ENCODE measurements around the gene NUP205.
A peak's percentile ranks its signal among the peaks of the same experiment; 100 is the strongest.

Gene NUP205

GRCh38 chr7:135538376-135538775, 19.3 kb upstream of the NUP205 start:
- no peak for DNase-seq (ENCODE audit: low read depth in 1 of 2, low spot score in 1 of 2)

GRCh38 chr7:135539629-135540028, 18.1 kb upstream of the NUP205 start:
- DNase-seq (ENCODE audit: low read depth in 1 of 2, low spot score in 1 of 2): no peak

- no peak for DNase-seq (ENCODE audit: low read depth in 1 of 2, low spot score in 1 of 2)
These were observed 16.7 kb upstream of the NUP205 start for GRCh38 chr7:135541029-135541428.

GRCh38 chr7:135550196-135550595, 7.5 kb upstream of the NUP205 start:
- DNase-seq (ENCODE audit: low read depth in 1 of 2, low spot score in 1 of 2): no peak

GRCh38 chr7:135552148-135552547, 5.6 kb upstream of the NUP205 start:
- DNase-seq (ENCODE audit: low read depth in 1 of 2, low spot score in 1 of 2): no peak

GRCh38 chr7:135553346-135553745, 4.4 kb upstream of the NUP205 start:
- DNase-seq (ENCODE audit: low read depth in 1 of 2, low spot score in 1 of 2): no peak

- peak; percentile 5 to 41 for DNase-seq (ENCODE audit: low read depth in 1 of 2, low spot score in 1 of 2)
These were observed 635 bp downstream of the NUP205 start for GRCh38 chr7:135558337-135558767.

GRCh38 chr7:135558881-135559280, 1.2 kb downstream of the NUP205 start:
- DNase-seq (ENCODE audit: low read depth in 1 of 2, low spot score in 1 of 2): no peak

GRCh38 chr7:135560631-135561030, 2.9 kb downstream of the NUP205 start:
- no peak for DNase-seq (ENCODE audit: low read depth in 1 of 2, low spot score in 1 of 2)

- DNase-seq (ENCODE audit: low read depth in 1 of 2, low spot score in 1 of 2): no peak
These were observed 5.0 kb downstream of the NUP205 start for GRCh38 chr7:135562720-135563119.

GRCh38 chr7:135571834-135572233, 14.1 kb downstream of the NUP205 start:
- DNase-seq (ENCODE audit: low read depth in 1 of 2, low spot score in 1 of 2): no peak

- no peak for DNase-seq (ENCODE audit: low read depth in 1 of 2, low spot score in 1 of 2)
These were observed 15.8 kb downstream of the NUP205 start for GRCh38 chr7:135573541-135573940.

- DNase-seq (ENCODE audit: low read depth in 1 of 2, low spot score in 1 of 2): no peak
These were observed 17.6 kb downstream of the NUP205 start for GRCh38 chr7:135575296-135575695.

GRCh38 chr7:135578569-135578968, 20.9 kb downstream of the NUP205 start:
- no peak for DNase-seq (ENCODE audit: low read depth in 1 of 2, low spot score in 1 of 2)

GRCh38 chr7:135584362-135585353, 26.9 kb downstream of the NUP205 start:
- no peak for DNase-seq (ENCODE audit: low read depth in 1 of 2, low spot score in 1 of 2)

- DNase-seq (ENCODE audit: low read depth in 1 of 2, low spot score in 1 of 2): no peak
These were observed 39.6 kb downstream of the NUP205 start for GRCh38 chr7:135597181-135597925.

- DNase-seq (ENCODE audit: low read depth in 1 of 2, low spot score in 1 of 2): no peak
These were observed 40.2 kb downstream of the NUP205 start for GRCh38 chr7:135597926-135598305.

GRCh38 chr7:135599471-135599870, 41.8 kb downstream of the NUP205 start:
- no peak for DNase-seq (ENCODE audit: low read depth in 1 of 2, low spot score in 1 of 2)

GRCh38 chr7:135600226-135600625, 42.5 kb downstream of the NUP205 start:
- DNase-seq (ENCODE audit: low read depth in 1 of 2, low spot score in 1 of 2): no peak

- no peak for DNase-seq (ENCODE audit: low read depth in 1 of 2, low spot score in 1 of 2)
These were observed 43.5 kb downstream of the NUP205 start for GRCh38 chr7:135601182-135601581.

- DNase-seq (ENCODE audit: low read depth in 1 of 2, low spot score in 1 of 2): no peak
These were observed 44.6 kb downstream of the NUP205 start for GRCh38 chr7:135602304-135602703.

- no peak for DNase-seq (ENCODE audit: low read depth in 1 of 2, low spot score in 1 of 2)
These were observed 58.4 kb downstream of the NUP205 start for GRCh38 chr7:135616136-135616535.
